ENCODE data around the gene CAMTA1.

CAMTA1 gene

GRCh38 chr1:7525338-7526063, 740.2 kb downstream of the CAMTA1 start:
- Histone ChIP-seq H3K4me3 (no peak overlapping the region), H3K27ac (no peak overlapping the region)

DNA sequence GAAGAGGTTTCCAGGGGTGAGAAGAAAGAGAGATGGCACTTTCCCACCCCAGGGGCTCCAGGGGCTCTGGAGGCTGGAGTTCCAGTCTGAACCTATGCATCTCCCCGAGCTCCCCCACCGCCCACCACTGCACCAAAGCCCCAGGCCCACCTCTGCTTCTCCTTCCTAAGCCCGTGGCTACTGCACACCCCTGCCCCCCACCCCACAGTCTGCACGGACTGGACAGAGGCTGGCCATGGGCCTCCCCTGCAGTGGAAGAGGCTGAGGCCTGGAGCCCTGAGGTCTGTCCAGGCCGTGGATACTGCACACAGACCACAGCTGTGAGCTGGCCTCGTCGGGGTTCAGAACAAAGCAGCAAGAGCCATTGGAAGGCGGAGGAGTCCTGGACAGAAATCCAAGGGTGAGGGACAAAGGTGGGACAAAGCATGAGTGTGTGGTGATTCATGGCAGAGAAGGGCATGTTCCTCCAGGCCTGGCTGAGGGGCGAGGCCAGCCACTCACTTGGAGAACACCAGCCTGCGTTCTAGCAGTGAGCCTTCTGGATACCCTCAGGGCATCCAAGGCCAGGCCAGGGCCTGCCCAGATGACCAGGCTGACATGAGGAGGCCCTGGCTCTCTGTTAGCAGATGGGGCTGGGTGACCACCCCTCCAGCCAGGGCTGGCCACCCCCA, 741.1 kb downstream of the CAMTA1 start:
- Histone ChIP-seq H3K27ac (no peak overlapping the region), H3K4me3 (no peak overlapping the region)

GRCh38 chr1:7526867-7527732, 741.8 kb downstream of the CAMTA1 start:
- H3K27ac ChIP-seq: no peak overlapping the region
- no peak overlapping the region for H3K4me3 ChIP-seq

DNA sequence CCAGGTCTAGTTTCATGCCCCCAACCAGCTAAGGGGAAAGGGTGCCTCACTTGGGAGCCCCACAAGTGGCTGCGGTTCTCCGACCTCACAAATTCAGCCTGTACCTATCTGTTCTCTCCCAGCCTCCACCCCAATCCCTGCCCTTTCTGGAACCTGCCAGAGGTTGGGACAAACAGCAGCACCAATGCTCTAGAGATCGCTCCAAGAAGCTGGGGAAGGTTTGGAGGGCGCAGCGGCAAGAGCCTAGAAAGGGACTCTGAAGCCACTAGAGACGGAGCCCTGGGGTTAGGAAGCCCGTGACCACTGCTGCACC, 742.4 kb downstream of the CAMTA1 start:
- H3K4me3 ChIP-seq: no peak overlapping the region
- no peak overlapping the region for H3K27ac ChIP-seq

GRCh38 chr1:7528386-7529198, 743.3 kb downstream of the CAMTA1 start:
- Histone ChIP-seq H3K4me3 (no peak overlapping the region), H3K27ac (no peak overlapping the region)

DNA sequence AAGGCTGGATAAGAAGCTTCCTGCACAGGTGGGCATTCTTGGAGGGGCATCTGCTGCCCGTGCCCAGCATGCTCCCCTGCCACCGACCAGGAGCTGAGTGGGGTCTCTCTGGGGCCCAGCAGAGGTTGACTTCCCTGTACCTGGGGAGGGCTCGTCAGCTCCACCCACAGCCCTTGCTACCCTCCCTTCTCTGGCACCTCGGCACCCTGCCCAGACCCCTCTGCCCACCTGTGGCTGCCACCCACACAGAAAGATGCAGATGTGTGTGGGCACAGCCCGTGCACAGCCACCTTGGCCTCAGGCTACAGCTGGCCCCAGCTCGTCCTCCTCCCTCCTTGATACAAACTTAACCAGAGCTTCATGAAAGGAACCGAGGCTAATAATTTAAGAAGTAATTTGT, 744.7 kb downstream of the CAMTA1 start:
- no peak overlapping the region for H3K27ac ChIP-seq
- no peak overlapping the region for H3K4me3 ChIP-seq

GRCh38 chr1:7531562-7532340, 746.5 kb downstream of the CAMTA1 start:
- Histone ChIP-seq H3K27ac (no peak overlapping the region), H3K4me3 (no peak overlapping the region)

DNA sequence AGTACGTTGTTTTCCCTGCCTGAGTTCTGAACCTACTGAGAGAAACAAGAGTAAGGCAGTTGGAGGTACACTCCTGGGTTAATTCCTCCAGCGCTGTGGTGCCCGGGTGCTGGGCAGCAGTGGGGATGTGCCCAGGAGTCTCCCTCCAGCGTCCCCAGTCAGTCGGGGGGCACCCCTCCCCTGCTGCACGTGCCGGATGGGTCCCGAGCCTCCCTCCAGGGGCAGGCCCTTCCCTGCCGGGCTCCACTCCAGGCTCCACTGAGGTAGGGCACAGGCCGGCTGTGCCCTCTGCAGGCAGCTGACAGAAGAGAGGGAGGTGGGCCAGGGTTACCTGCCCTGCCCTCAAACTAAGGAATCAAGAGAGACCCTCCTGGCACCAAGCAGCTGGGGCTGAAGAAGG, 747.8 kb downstream of the CAMTA1 start:
- no peak overlapping the region for H3K4me3 ChIP-seq
- H3K27ac ChIP-seq: no peak overlapping the region

DNA sequence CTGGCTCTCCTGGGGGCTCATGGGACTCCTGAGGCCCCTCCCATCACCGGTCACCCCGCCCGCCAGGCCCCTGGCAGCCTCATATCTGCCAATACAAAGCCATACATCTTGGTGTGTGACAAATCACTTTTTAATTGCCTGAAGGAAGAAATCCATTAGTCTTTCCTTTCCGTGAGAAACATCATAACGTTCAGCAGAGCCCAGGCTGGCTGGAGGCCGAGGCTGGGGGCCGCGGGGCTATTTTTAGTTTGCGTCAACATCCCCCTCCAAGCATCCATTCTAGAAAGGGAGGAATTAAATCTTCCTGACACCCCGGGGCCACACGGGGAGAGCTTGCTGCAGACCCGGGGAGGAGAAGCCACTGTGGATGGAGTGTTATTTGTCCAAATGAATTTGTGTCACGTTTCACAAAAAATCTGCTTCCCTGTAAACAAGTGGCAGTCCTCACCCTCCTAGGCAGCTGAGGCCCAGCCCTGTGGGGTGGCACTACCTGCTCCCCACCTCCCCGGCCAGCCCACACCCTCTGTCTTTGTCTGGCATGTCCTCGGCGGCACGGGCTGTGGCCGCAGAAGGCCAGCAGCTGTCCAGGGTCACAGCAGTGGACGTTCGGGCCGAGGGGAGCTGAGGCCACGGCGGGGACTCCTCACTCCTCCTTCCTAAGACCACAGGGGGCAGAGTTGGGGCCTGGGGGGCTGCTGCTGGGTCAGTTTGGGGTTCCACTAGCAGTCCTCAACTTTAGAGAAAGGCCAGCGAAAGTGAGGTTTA, 749.0 kb downstream of the CAMTA1 start:
- Histone ChIP-seq H3K27ac (no peak overlapping the region), H3K4me3 (no peak overlapping the region)

- H3K27ac ChIP-seq: no peak overlapping the region
- H3K4me3 ChIP-seq: no peak overlapping the region
Observed at GRCh38 chr1:7535016-7535415, 749.8 kb downstream of the CAMTA1 start.

DNA sequence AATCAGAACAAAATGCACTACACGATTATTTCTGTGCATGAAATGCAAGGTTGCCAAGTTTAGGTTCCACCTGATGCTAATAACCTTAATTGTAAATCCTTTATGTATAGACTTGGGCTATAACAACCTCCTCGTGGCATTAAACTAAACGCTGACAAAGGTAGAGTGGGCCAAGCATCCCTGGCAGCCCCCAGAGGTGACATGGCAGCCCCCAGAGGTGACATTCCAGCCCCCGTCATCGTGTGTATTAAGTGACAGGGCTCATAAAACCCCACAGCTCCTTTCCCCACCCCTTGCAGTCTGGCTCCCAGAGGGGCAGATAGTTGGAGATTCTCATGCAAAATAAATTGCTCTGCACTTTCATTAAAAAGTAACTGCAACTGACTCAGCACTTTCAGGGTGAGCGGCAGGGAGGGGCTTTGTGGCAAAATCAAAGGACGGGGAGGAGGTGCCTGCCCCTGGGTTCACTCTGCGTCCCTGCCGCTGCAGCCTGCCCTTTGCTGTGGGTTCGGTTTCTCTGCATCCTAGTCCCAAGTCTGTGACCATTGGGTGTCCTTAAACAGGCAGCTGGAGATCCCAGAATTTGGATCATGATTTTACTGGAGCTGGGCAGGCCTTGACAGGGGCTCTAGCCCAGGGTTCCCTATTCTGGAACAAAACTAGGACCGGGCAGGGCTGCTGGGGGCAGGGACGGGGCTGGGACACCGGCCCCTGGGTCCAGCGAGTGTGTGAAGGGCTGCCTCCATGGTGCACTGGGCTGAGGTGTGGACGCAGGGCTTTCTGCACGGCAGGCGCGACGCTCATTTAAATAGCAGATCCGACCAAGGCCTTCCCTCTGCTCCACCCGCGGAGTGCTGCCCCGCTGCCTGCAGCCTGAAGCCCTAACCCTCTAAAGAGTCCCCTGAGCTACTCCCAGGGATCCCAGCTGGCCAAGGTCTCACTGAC, 751.0 kb downstream of the CAMTA1 start:
- no peak overlapping the region for H3K4me3 ChIP-seq
- no peak overlapping the region for H3K27ac ChIP-seq

DNA sequence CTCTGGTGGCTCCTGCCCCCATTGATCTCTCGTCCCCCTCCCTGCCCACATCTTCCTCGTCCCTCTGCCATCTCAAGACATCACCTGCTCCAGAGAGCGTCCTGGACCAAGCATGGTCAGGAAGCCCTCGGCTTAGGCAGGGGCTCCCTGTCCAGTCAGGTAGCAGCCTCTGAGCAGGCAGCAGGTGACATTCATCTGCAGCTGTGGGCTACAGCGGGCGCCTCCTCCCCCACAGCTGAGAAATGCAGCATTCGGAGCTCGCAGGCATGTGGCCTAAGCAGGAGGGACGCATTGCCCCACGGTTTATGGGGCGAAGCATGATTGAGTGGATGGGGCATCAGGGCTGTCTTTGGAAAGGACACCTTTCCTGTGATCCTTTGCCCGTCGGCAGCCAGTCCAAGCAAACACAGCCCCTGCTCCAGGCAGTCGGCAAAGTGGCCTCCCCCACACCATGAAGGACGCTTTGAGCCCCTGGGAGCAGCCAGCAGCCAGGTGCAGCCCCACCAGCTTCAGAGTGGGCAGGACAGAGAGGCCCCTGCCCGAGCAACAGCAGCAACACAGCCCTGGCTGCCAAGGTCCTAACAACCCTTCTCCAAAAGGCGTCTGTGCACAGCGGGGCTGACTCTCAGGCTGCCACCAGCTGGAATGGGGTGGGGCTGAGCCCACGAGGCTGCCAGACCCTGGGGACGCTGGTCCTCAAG, 751.8 kb downstream of the CAMTA1 start:
- Histone ChIP-seq H3K27ac (no peak overlapping the region), H3K4me3 (no peak overlapping the region)

GRCh38 chr1:7538033-7538432, 752.8 kb downstream of the CAMTA1 start:
- H3K4me3 ChIP-seq: no peak overlapping the region
- no peak overlapping the region for H3K27ac ChIP-seq

- H3K27ac ChIP-seq: no peak overlapping the region
- H3K4me3 ChIP-seq: no peak overlapping the region
Observed at GRCh38 chr1:7538849-7539768, 753.9 kb downstream of the CAMTA1 start.

DNA sequence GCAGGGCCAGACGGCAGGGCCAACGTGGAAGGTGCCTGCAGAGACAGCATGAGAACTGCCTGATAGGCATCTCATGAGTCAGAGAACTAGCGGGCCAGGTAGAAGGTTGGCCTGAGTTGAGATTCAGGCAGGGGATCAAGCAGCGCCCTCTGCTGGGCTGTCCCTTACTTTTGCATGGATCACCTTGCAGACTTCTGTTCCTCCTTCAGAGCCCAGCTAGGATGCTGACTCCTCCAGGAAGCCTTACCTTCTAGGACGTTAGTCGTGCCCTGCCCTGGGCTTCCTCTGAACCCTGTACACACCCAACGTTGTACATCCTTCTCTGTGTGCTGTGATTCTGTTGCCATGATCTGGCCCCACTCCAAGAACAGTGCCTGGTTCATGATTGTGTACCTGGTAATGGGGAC, 754.5 kb downstream of the CAMTA1 start:
- H3K27ac ChIP-seq: no peak overlapping the region
- no peak overlapping the region for H3K4me3 ChIP-seq

- Histone ChIP-seq H3K27ac (no peak overlapping the region), H3K4me3 (no peak overlapping the region)
Observed at GRCh38 chr1:7540816-7541215, 755.6 kb downstream of the CAMTA1 start.
